SH-SY5Y (cell line): ENCODE measurements around the gene OR5K1.

Experiments used
- GATA2 ChIP-seq: IDR thresholded peaks from 2 replicates; pipeline ENCODE4 v1.6.1; 2011; ENCODE audit warnings: mild to moderate bottlenecking, low read depth, low read length
- GATA3 ChIP-seq: IDR thresholded peaks from 2 replicates; pipeline ENCODE4 v1.6.1; 2011; ENCODE audit warnings: low read depth, mild to moderate bottlenecking, low read length, moderate library complexity

GRCh38 chr3:98497381-98497780 lies 34.4 kb downstream of the OR5K1 start, which contains the start of gene OR5K2:
- no peak for TF ChIP-seq GATA3
- TF ChIP-seq GATA2 = no peak
